ENCODE results near the gene GTF2A1.

Gene GTF2A1

GRCh38 chr14:81222691-81223090 lies 1.9 kb upstream of the GTF2A1 start:
- Histone ChIP-seq H2AK5ac (ENCODE audit: low read depth, low read length) (no peak overlapping the region), H2AFZ (ENCODE audit: low read length) (no peak overlapping the region), H4K8ac (ENCODE audit: low read depth, low read length) (no peak overlapping the region), H3K9ac (ENCODE audit: low read depth, low read length, poor library complexity) (no peak overlapping the region), H2BK15ac (ENCODE audit: low read length) (no peak overlapping the region), H3K4me2 (ENCODE audit: insufficient read depth, low read length, poor library complexity, severe bottlenecking) (no peak overlapping the region), H3K9me3 (replicated peaks in 1 of 2; ENCODE audit: control insufficient read depth in 2 of 2, insufficient read depth in 1 of 2, low read depth in 1 of 2, low read length in 2 of 2) (no peaks in the 10 kb centered on the region), H3K79me1 (ENCODE audit: low read depth, low read length) (no peaks in the 10 kb centered on the region), H2BK5ac (ENCODE audit: low read length) (no peak overlapping the region), H3K4me1 (ENCODE audit: control insufficient read depth in 2 of 2, insufficient read depth in 1 of 2, low read depth in 1 of 2, low read length in 2 of 2) (peaks cover 3 to 8% of the 10 kb centered on the region in 2 donors), H3K14ac (ENCODE audit: low read length) (no peak overlapping the region), H2BK120ac (ENCODE audit: low read depth, low read length) (no peak overlapping the region), H2BK12ac (ENCODE audit: low read length) (no peak overlapping the region), H3K36me3 (replicated peaks in 1 of 2; ENCODE audit: control insufficient read depth in 2 of 2, insufficient read depth in 2 of 2, low read length in 2 of 2) (peaks cover 0 to 2% of the 10 kb centered on the region in 2 donors), H4K91ac (ENCODE audit: low read depth, low read length, poor library complexity) (no peak overlapping the region), H3K27ac (replicated peaks; ENCODE audit: low read length) (no peak overlapping the region), H3K4me3 (ENCODE audit: low read length in 2 of 2) (no peak overlapping the region), H3K4ac (ENCODE audit: low read length) (no peak overlapping the region), H3K27me3 (ENCODE audit: control insufficient read depth in 3 of 3, insufficient read depth in 3 of 3, low read depth in 1 of 3, low read length in 3 of 3) (no peaks in the 10 kb centered on the region), H3K23ac (ENCODE audit: low read depth, low read length, poor library complexity) (no peak overlapping the region), H3K18ac (ENCODE audit: low read length) (no peak overlapping the region)
- no peak for DNase-seq (ENCODE audit: low spot score)
- WGBS, 2 donors (ENCODE audit: extremely low coverage in 2 of 2, insufficient read length in 2 of 2, insufficient replicate concordance in 1 of 2): no CpG with 5 or more reads among the region's 2 CpGs

DNA sequence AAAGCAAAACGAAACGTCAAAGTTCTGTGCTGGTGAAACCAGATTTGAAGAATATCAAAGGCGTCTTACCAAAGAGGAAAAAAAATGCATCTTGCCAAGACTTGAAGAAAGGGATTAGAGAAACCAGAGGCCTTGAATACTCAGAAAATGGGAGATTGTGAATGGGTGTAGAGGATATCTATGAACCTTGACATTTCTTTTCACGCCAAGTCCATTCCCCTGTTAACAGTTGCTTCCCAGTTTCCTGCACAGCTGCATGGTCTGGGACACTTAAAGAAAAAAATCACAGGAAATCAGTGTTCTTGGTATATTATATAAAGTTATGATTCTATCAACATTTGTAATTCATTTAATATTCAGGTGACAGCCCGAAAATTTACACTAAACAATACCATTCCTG lies 1.4 kb upstream of the GTF2A1 start:
- Histone ChIP-seq H3K14ac (ENCODE audit: low read length) (no peak overlapping the region), H3K4ac (ENCODE audit: low read length) (no peak overlapping the region), H3K4me2 (ENCODE audit: insufficient read depth, low read length, poor library complexity, severe bottlenecking) (no peak overlapping the region), H2BK12ac (ENCODE audit: low read length) (no peak overlapping the region), H3K9ac (ENCODE audit: low read depth, low read length, poor library complexity) (no peak overlapping the region), H3K27ac (replicated peaks; ENCODE audit: low read length) (no peak overlapping the region), H4K91ac (ENCODE audit: low read depth, low read length, poor library complexity) (no peak overlapping the region), H2BK120ac (ENCODE audit: low read depth, low read length) (no peak overlapping the region), H3K18ac (ENCODE audit: low read length) (no peak overlapping the region), H2BK15ac (ENCODE audit: low read length) (no peak overlapping the region), H3K36me3 (replicated peaks in 1 of 2; ENCODE audit: control insufficient read depth in 2 of 2, insufficient read depth in 2 of 2, low read length in 2 of 2) (peaks cover 0 to 8% of the 10 kb centered on the region in 2 donors), H3K4me1 (ENCODE audit: control insufficient read depth in 2 of 2, insufficient read depth in 1 of 2, low read depth in 1 of 2, low read length in 2 of 2) (peaks cover 3 to 8% of the 10 kb centered on the region in 2 donors), H3K27me3 (ENCODE audit: control insufficient read depth in 3 of 3, insufficient read depth in 3 of 3, low read depth in 1 of 3, low read length in 3 of 3) (no peaks in the 10 kb centered on the region), H4K8ac (ENCODE audit: low read depth, low read length) (no peak overlapping the region), H2AFZ (ENCODE audit: low read length) (peak overlapping the region; percentile 97), H3K9me3 (replicated peaks in 1 of 2; ENCODE audit: control insufficient read depth in 2 of 2, insufficient read depth in 1 of 2, low read depth in 1 of 2, low read length in 2 of 2) (no peaks in the 10 kb centered on the region), H2BK5ac (ENCODE audit: low read length) (no peak overlapping the region), H2AK5ac (ENCODE audit: low read depth, low read length) (no peak overlapping the region), H3K23ac (ENCODE audit: low read depth, low read length, poor library complexity) (no peak overlapping the region), H3K4me3 (ENCODE audit: low read length in 2 of 2) (peak overlapping the region in 1 of 2 donors; percentile 68), H3K79me1 (ENCODE audit: low read depth, low read length) (peaks cover 2% of the 10 kb centered on the region)
- DNase-seq (ENCODE audit: low spot score): no peak
- no CpG with 5 or more reads among the region's 5 CpGs for WGBS, 2 donors (ENCODE audit: extremely low coverage in 2 of 2, insufficient read length in 2 of 2, insufficient replicate concordance in 1 of 2)

GRCh38 chr14:81221579-81222102 lies 882 bp upstream of the GTF2A1 start:
- Histone ChIP-seq H3K23ac (ENCODE audit: low read depth, low read length, poor library complexity) (no peak overlapping the region), H4K91ac (ENCODE audit: low read depth, low read length, poor library complexity) (no peak overlapping the region), H3K4me2 (ENCODE audit: insufficient read depth, low read length, poor library complexity, severe bottlenecking) (peak overlapping the region; percentile 48), H3K27ac (replicated peaks; ENCODE audit: low read length) (peak overlapping the region; percentile 100), H2AK5ac (ENCODE audit: low read depth, low read length) (no peak overlapping the region), H3K9me3 (replicated peaks in 1 of 2; ENCODE audit: control insufficient read depth in 2 of 2, insufficient read depth in 1 of 2, low read depth in 1 of 2, low read length in 2 of 2) (no peaks in the 10 kb centered on the region), H2BK12ac (ENCODE audit: low read length) (no peak overlapping the region), H4K8ac (ENCODE audit: low read depth, low read length) (no peak overlapping the region), H2AFZ (ENCODE audit: low read length) (peak overlapping the region; percentile 97), H2BK5ac (ENCODE audit: low read length) (peak overlapping the region; percentile 97), H3K79me1 (ENCODE audit: low read depth, low read length) (peaks cover 2% of the 10 kb centered on the region), H2BK120ac (ENCODE audit: low read depth, low read length) (no peak overlapping the region), H3K14ac (ENCODE audit: low read length) (no peak overlapping the region), H2BK15ac (ENCODE audit: low read length) (no peak overlapping the region), H3K18ac (ENCODE audit: low read length) (no peak overlapping the region), H3K36me3 (replicated peaks in 1 of 2; ENCODE audit: control insufficient read depth in 2 of 2, insufficient read depth in 2 of 2, low read length in 2 of 2) (peaks cover 0 to 12% of the 10 kb centered on the region in 2 donors), H3K27me3 (ENCODE audit: control insufficient read depth in 3 of 3, insufficient read depth in 3 of 3, low read depth in 1 of 3, low read length in 3 of 3) (no peaks in the 10 kb centered on the region), H3K4me1 (ENCODE audit: control insufficient read depth in 2 of 2, insufficient read depth in 1 of 2, low read depth in 1 of 2, low read length in 2 of 2) (peaks cover 3 to 8% of the 10 kb centered on the region in 2 donors), H3K4ac (ENCODE audit: low read length) (no peak overlapping the region), H3K4me3 (ENCODE audit: low read length in 2 of 2) (peak overlapping the region; percentile 68 to 87), H3K9ac (ENCODE audit: low read depth, low read length, poor library complexity) (no peak overlapping the region)
- DNase-seq (ENCODE audit: low spot score): no peak
- no CpG with 5 or more reads among the region's 16 CpGs for WGBS, 2 donors (ENCODE audit: extremely low coverage in 2 of 2, insufficient read length in 2 of 2, insufficient replicate concordance in 1 of 2)

GRCh38 chr14:81220580-81220829 lies 254 bp downstream of the GTF2A1 start:
- Histone ChIP-seq H3K27me3 (ENCODE audit: control insufficient read depth in 3 of 3, insufficient read depth in 3 of 3, low read depth in 1 of 3, low read length in 3 of 3) (no peaks in the 10 kb centered on the region), H3K27ac (replicated peaks; ENCODE audit: low read length) (peak overlapping the region; percentile 95), H3K79me1 (ENCODE audit: low read depth, low read length) (peaks cover 2% of the 10 kb centered on the region), H2BK15ac (ENCODE audit: low read length) (no peak overlapping the region), H2AFZ (ENCODE audit: low read length) (no peak overlapping the region), H2AK5ac (ENCODE audit: low read depth, low read length) (peak overlapping the region; percentile 43), H3K18ac (ENCODE audit: low read length) (peak overlapping the region; percentile 89), H3K9ac (ENCODE audit: low read depth, low read length, poor library complexity) (no peak overlapping the region), H3K4me3 (ENCODE audit: low read length in 2 of 2) (peak overlapping the region; percentile 90 to 93), H2BK12ac (ENCODE audit: low read length) (no peak overlapping the region), H4K91ac (ENCODE audit: low read depth, low read length, poor library complexity) (no peak overlapping the region), H3K9me3 (replicated peaks in 1 of 2; ENCODE audit: control insufficient read depth in 2 of 2, insufficient read depth in 1 of 2, low read depth in 1 of 2, low read length in 2 of 2) (no peaks in the 10 kb centered on the region), H4K8ac (ENCODE audit: low read depth, low read length) (no peak overlapping the region), H3K36me3 (replicated peaks in 1 of 2; ENCODE audit: control insufficient read depth in 2 of 2, insufficient read depth in 2 of 2, low read length in 2 of 2) (peaks cover 0 to 23% of the 10 kb centered on the region in 2 donors), H3K4ac (ENCODE audit: low read length) (no peak overlapping the region), H3K4me2 (ENCODE audit: insufficient read depth, low read length, poor library complexity, severe bottlenecking) (peak overlapping the region; percentile 23), H2BK5ac (ENCODE audit: low read length) (peak overlapping the region; percentile 97), H3K4me1 (ENCODE audit: control insufficient read depth in 2 of 2, insufficient read depth in 1 of 2, low read depth in 1 of 2, low read length in 2 of 2) (peaks cover 3 to 8% of the 10 kb centered on the region in 2 donors), H2BK120ac (ENCODE audit: low read depth, low read length) (no peak overlapping the region), H3K14ac (ENCODE audit: low read length) (no peak overlapping the region), H3K23ac (ENCODE audit: low read depth, low read length, poor library complexity) (peak overlapping the region; percentile 100)
- no CpG with 5 or more reads among the region's 13 CpGs for WGBS, 2 donors (ENCODE audit: extremely low coverage in 2 of 2, insufficient read length in 2 of 2, insufficient replicate concordance in 1 of 2)
- no peak for DNase-seq (ENCODE audit: low spot score)

Data from neuronal stem cell (in vitro differentiated cells).